ENCODE data around the gene OPCML.

DNA sequence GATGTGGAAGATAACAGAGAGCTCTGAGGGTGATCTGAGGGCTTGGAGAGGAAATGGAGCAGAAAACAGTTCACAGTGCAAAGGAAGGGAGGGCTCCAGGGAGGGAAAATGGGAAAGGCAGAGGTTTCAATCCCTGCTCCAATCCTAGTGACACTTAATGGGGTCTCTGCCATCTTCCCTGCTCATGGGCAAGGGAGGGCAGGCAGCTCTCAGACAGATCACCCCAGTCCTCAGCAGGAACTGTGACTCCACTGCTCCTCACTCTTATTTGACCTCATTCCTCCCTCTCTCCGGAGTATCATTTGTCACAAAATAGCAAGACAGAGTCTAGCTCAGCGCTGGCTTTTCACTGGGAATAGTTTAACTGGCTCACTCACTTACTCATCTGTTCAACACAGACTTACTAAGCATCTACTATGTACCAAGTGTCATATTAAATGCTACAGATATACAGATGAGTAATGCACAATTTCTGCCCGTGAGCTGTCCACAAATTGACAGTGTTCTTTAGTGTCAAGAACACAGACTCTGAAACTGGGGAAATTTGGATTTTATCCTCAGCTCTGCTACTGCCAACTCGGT, 817.4 kb downstream of the OPCML start:
- TF ChIP-seq, protein P1, sequence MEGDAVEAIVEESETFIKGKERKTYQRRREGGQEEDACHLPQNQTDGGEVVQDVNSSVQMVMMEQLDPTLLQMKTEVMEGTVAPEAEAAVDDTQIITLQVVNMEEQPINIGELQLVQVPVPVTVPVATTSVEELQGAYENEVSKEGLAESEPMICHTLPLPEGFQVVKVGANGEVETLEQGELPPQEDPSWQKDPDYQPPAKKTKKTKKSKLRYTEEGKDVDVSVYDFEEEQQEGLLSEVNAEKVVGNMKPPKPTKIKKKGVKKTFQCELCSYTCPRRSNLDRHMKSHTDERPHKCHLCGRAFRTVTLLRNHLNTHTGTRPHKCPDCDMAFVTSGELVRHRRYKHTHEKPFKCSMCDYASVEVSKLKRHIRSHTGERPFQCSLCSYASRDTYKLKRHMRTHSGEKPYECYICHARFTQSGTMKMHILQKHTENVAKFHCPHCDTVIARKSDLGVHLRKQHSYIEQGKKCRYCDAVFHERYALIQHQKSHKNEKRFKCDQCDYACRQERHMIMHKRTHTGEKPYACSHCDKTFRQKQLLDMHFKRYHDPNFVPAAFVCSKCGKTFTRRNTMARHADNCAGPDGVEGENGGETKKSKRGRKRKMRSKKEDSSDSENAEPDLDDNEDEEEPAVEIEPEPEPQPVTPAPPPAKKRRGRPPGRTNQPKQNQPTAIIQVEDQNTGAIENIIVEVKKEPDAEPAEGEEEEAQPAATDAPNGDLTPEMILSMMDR (IDR thresholded peaks at IDR 0.05; ENCODE audit: low read depth, low read length, poor library complexity, severe bottlenecking): no peak
- TF ChIP-seq EZH2phosphoT487 (IDR thresholded peaks at IDR 0.05; ENCODE audit: borderline replicate concordance, low read length): no peak

Measured in DOHH2 (cell line).